ENCODE results near the gene DHDH.

The DHDH gene

GRCh38 chr19:48992581-48993174 is 59.2 kb downstream of the DHDH start:
- TF ChIP-seq SIN3A (IDR thresholded peaks at IDR 0.05; ENCODE audit: borderline replicate concordance, insufficient read depth, low read length) (no peak), TAF1 (IDR thresholded peaks at IDR 0.05; ENCODE audit: borderline replicate concordance, insufficient read depth, low read length) (peak; percentile 5; the same call in 1 of the 2 replicates)

GRCh38 chr19:48993175-48994034 is 59.9 kb downstream of the DHDH start, which contains the start of the genes GYS1 and RUVBL2:
GYS1 (minus strand) TSS chr19:48993309; CDS start chr19:48993112, 197 bp downstream.
RUVBL2 (plus strand) TSS chr19:48993887; CDS start chr19:48993912, 25 bp downstream.
- TF ChIP-seq REST (IDR thresholded peaks at IDR 0.05; ENCODE audit: insufficient read depth in 1 of 2, low read depth in 2 of 2, low read length in 2 of 2): no peak
- TF ChIP-seq SIN3A (IDR thresholded peaks at IDR 0.05; ENCODE audit: borderline replicate concordance, insufficient read depth, low read length): peak; percentile 87
- peak; percentile 85 for TF ChIP-seq POLR2AphosphoS5 (IDR thresholded peaks at IDR 0.05; ENCODE audit: low read depth, low read length)
- peak; percentile 19 for TF ChIP-seq FOXP2 (optimal IDR thresholded peaks at IDR 0.05; ENCODE audit: borderline replicate concordance, extremely low read depth, extremely low read length, insufficient read depth)
- peak; percentile 96 for TF ChIP-seq TAF1 (IDR thresholded peaks at IDR 0.05; ENCODE audit: borderline replicate concordance, insufficient read depth, low read length)

GRCh38 chr19:48994035-48994386 is 60.5 kb downstream of the DHDH start:
- TF ChIP-seq TAF1 (IDR thresholded peaks at IDR 0.05; ENCODE audit: borderline replicate concordance, insufficient read depth, low read length) (no peak), POLR2AphosphoS5 (IDR thresholded peaks at IDR 0.05; ENCODE audit: low read depth, low read length) (no peak), REST (IDR thresholded peaks at IDR 0.05; ENCODE audit: insufficient read depth in 1 of 2, low read depth in 2 of 2, low read length in 2 of 2) (no peak), FOXP2 (optimal IDR thresholded peaks at IDR 0.05; ENCODE audit: borderline replicate concordance, extremely low read depth, extremely low read length, insufficient read depth) (no peak), SIN3A (IDR thresholded peaks at IDR 0.05; ENCODE audit: borderline replicate concordance, insufficient read depth, low read length) (no peak)
